Astrocyte of the cerebellum (primary cell): ENCODE results near the gene OR11H6.
"Not testable (repeated sequence)": the region's sequence is repeated elsewhere in the genome, so short reads cannot be mapped to it uniquely, and the experiment has no call there.

Experiments used
- DNase-seq: peaks from one replicate; pipeline ENCODE4 v3.0.0-alpha.2; 2011; ENCODE audit warnings: low read depth
- H3K4me3 ChIP-seq: 2 replicates; pipeline ENCODE4 v1.5.1; 2011; ENCODE audit warnings: mild to moderate bottlenecking, low read depth, low read length, moderate library complexity
- in situ Hi-C: cut with HindIII; loops from 2 replicates; pipeline ENCODE4 v1.10.0; 2017; ENCODE audit warnings: low sequenced_read_pairs
- TF ChIP-seq, protein P1 (sequence below): IDR thresholded peaks from 2 replicates; pipeline ENCODE4 v1.5.1; 2012; ENCODE audit warnings: low read length, low read depth, moderate library complexity, mild to moderate bottlenecking; ENCODE audit errors: missing control alignments

Gene OR11H6

DNA sequence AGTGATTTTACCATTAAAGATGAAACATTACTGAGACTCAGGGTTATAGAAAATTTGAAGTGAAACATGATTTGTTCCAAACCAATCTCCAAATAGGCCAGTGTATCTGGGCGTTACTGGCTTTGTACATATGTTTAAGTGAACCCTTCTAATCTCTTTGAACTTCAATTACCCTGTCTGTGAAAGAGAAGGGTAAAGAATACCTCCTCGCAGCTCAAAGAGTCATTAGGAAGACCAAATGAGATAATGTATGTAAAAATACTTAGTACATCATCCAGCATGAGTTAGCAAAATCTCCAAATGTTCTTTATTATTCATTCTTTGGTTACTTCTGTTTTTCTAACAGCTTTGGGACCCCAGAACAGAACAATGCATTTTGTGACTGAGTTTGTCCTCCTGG lies at the start of gene OR11H6:
TSS of gene OR11H6 (plus strand) at position 301 of the 400 bp plus-strand sequence. CDS start at position 301, 0 bp downstream.
- TF ChIP-seq, protein P1, sequence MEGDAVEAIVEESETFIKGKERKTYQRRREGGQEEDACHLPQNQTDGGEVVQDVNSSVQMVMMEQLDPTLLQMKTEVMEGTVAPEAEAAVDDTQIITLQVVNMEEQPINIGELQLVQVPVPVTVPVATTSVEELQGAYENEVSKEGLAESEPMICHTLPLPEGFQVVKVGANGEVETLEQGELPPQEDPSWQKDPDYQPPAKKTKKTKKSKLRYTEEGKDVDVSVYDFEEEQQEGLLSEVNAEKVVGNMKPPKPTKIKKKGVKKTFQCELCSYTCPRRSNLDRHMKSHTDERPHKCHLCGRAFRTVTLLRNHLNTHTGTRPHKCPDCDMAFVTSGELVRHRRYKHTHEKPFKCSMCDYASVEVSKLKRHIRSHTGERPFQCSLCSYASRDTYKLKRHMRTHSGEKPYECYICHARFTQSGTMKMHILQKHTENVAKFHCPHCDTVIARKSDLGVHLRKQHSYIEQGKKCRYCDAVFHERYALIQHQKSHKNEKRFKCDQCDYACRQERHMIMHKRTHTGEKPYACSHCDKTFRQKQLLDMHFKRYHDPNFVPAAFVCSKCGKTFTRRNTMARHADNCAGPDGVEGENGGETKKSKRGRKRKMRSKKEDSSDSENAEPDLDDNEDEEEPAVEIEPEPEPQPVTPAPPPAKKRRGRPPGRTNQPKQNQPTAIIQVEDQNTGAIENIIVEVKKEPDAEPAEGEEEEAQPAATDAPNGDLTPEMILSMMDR = no peak
- in situ Hi-C loops = no loop called here
- H3K4me3 ChIP-seq = no peak within 1 kb of the TSS
- no peak for DNase-seq

DNA sequence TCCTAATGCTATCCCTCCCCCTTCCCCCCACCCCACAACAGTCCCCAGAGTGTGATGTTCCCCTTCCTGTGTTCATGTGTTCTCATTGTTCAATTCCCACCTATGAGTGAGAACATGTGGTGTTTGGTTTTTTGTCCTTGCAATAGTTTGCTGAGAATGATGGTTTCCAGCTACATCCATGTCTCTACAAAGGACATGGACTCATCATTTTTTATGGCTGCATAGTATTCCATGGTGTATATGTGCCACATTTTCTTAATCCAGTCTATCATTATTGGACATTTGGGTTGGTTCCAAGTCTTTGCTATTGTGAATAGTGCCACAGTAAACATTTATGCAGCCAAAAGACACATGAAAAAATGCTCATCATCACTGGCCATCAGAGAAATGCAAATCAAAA lies 49.3 kb upstream of the OR11H6 start:
- in situ Hi-C loops, H3K4me3 ChIP-seq, DNase-seq: not testable (repeated sequence)

DNA sequence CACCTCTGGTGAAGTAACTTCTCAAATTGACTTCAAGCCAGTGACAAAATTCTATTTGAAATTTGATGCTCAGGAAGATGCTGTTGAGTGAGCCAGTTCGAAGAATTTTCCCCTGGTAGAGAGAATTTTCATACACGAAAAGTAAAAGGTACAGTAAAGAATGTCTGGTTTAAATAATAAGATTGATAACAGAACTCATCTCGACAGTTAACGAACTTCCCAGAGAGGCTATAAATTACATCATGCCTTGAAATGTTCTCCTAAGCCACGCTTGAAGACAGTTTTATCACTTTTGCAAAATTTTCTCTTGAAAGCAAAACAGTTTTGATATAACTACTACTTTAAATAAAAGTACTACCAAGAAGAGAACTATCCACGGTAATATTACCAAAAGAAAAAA lies 47.2 kb upstream of the OR11H6 start:
- in situ Hi-C loops = no loop called here
- DNase-seq = no peak
- TF ChIP-seq, protein P1 = no peak

GRCh38 chr14:20177433-20177974 lies 46.0 kb upstream of the OR11H6 start:
- TF ChIP-seq, protein P1 = no peak
- in situ Hi-C loops = no loop called here
- no peak for DNase-seq
- H3K4me3 ChIP-seq = no peak overlapping the region

More for the DNA sequence above, 47.2 kb upstream of the OR11H6 start:
- no peak overlapping the region for H3K4me3 ChIP-seq

DNA sequence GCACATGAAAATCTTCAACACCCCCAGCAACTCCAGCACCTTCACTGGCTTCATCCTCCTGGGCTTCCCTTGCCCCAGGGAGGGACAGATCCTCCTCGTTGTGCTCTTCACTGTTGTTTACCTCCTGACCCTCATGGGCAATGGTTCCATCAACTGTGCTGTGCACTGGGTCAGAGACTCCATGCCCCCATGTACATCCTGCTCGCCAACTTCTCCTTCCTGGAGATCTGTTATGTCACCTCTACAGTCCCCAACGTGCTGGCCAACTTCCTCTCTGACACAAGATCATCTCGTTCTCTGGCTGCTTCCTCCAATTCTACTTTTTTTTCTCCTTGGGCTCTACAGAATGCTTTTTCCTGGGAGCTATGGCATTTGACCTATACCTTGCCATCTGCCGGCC lies 44.3 kb upstream of the OR11H6 start:
- DNase-seq = no peak
- H3K4me3 ChIP-seq = no peak overlapping the region
- TF ChIP-seq, protein P1 = no peak
- in situ Hi-C loops = no loop called here

DNA sequence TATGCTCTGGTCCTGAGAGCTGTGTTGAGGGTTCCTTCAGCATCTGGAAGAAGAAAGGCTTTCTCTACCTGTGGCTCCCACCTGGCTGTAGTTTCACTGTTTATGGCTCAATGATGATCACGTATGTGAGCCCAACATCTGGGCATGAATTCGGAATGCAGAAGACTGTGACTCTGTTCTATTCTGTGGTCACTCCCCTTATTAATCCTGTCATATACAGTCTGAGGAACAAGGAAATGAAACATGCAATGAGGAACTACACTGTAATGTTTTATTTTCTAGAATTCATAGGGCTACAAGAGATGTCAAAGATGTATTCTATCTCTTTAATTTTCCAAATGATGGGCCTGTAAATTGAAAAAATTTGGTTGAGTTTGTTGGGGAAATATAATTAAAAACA lies 43.6 kb upstream of the OR11H6 start:
- no peak overlapping the region for H3K4me3 ChIP-seq
- no peak for DNase-seq
- in situ Hi-C loops = no loop called here
- TF ChIP-seq, protein P1 = no peak

GRCh38 chr14:20180486-20180885 lies 43.0 kb upstream of the OR11H6 start:
- in situ Hi-C loops = no loop called here
- DNase-seq = no peak
- H3K4me3 ChIP-seq = no peak overlapping the region

More at GRCh38 chr14:20180486-20180885, 43.0 kb upstream of the OR11H6 start:
- TF ChIP-seq, protein P1 = no peak
